Gastrocnemius medialis (tissue), 4 donors: ENCODE measurements around the gene APC2.

Experiments
- CTCF ChIP-seq, 5 experiments: fragments of 450-650 bp in 3 of 5; fragments of 200-600 bp in 2 of 5; sonication (generic) in 2 of 5; IDR thresholded peaks in 4 of 5; conservative IDR thresholded peaks in 1 of 5; 1 replicate in 4 of 5; 2 replicates in 1 of 5; pipeline ENCODE4 v1.5.1; 2016 to 2019; ENCODE audit warnings: antibody characterized with exemption in 5 of 5, mild to moderate bottlenecking in 3 of 5, moderate library complexity in 3 of 5
- POLR2A ChIP-seq, 2 donors: fragments of 450-650 bp; IDR thresholded peaks; one replicate each; pipeline ENCODE4 v1.6.1; 2017; ENCODE audit warnings: antibody characterized with exemption in 2 of 2, mild to moderate bottlenecking in 2 of 2, moderate library complexity in 2 of 2

- TF ChIP-seq POLR2A (IDR thresholded peaks at IDR 0.05) (no peak), CTCF (IDR thresholded peaks at IDR 0.05 in 4 of 5, conservative IDR thresholded peaks at IDR 0.05 in 1 of 5) (no peak)
These were observed 2.0 kb upstream of the APC2 start for GRCh38 chr19:1447944-1448343.
